Gastrocnemius medialis (tissue), 4 donors: ENCODE measurements around the gene DLGAP5. TPM values are rescaled to one million over a fixed set of nuclear protein-coding genes. Genes with fewer than 3 reads are reported as not detected.

Experiments used
- ATAC-seq, 2 donors: fragments of 150-250 bp; one replicate each; pipeline ENCODE4 v1.9.1; 2016
- DNase-seq, 2 donors: peaks; one replicate each; pipeline ENCODE4 v3.0.0-alpha.2; 2019
- H3K27ac ChIP-seq, 4 donors: fragments of 200-600 bp; sonication (generic); 1 replicate in 1 of 4; 2 replicates in 3 of 4; pipeline ENCODE4 v1.5.1; 2016 to 2018; ENCODE audit warnings: mild to moderate bottlenecking in 2 of 4, moderate library complexity in 1 of 4
- H3K27me3 ChIP-seq, 3 donors: fragments of 200-600 bp; sonication (generic) in 2 of 3; 1 replicate in 1 of 3; 2 replicates in 2 of 3; pipeline versions ENCODE4 v1.5.1 to v1.6.0; 2016 to 2019; ENCODE audit warnings: mild to moderate bottlenecking in 1 of 3, moderate library complexity in 1 of 3
- H3K36me3 ChIP-seq, 2 donors: fragments of 200-600 bp; sonication (generic) in 1 of 2; one replicate each; pipeline ENCODE4 v1.5.1; 2017 to 2018
- H3K4me1 ChIP-seq, 2 donors: fragments of 200-600 bp; sonication (generic) in 1 of 2; one replicate each; pipeline ENCODE4 v1.5.1; 2016 to 2017; ENCODE audit warnings: mild to moderate bottlenecking in 2 of 2
- H3K4me3 ChIP-seq, 4 donors: fragments of 200-600 bp; sonication (generic) in 3 of 4; 1 replicate in 1 of 4; 2 replicates in 3 of 4; pipeline ENCODE4 v1.5.1; 2016 to 2019; ENCODE audit warnings: mild to moderate bottlenecking in 2 of 4
- H3K9me3 ChIP-seq, 3 donors: fragments of 200-600 bp; sonication (generic) in 2 of 3; 1 replicate in 1 of 3; 2 replicates in 2 of 3; pipeline ENCODE4 v1.5.1; 2016 to 2019
- POLR2A ChIP-seq, 2 donors: fragments of 450-650 bp; IDR thresholded peaks; one replicate each; pipeline ENCODE4 v1.6.1; 2017; ENCODE audit warnings: antibody characterized with exemption in 2 of 2, mild to moderate bottlenecking in 2 of 2, moderate library complexity in 2 of 2
- in situ Hi-C, 4 donors: fragments of 200-750 bp; cut with MboI; loops; one replicate each; pipeline versions ENCODE4 v1.15.0 to v1.8.0; 2017; ENCODE audit warnings: low sequenced_read_pairs in 4 of 4
- intact Hi-C: fragments of 100-400 bp; cut with DNase I; formaldehyde crosslinking; loops from one replicate; pipeline ENCODE4 v1.15.1; 2023; ENCODE audit warnings: low total_unique reads
- total RNA-seq, 4 donors: library from RNA; depleted of rRNA; stranded (reverse); fragments of >200 nt; gene quantifications; one replicate each; pipeline versions ENCODE4 v1.1.0 to v1.2.3, GENCODE V29; 2016
- TF ChIP-seq, protein P1 (sequence below), 5 experiments: fragments of 450-650 bp in 3 of 5; fragments of 200-600 bp in 2 of 5; sonication (generic) in 2 of 5; IDR thresholded peaks in 4 of 5; conservative IDR thresholded peaks in 1 of 5; 1 replicate in 4 of 5; 2 replicates in 1 of 5; pipeline ENCODE4 v1.5.1; 2016 to 2019; ENCODE audit warnings: antibody characterized with exemption in 5 of 5, mild to moderate bottlenecking in 3 of 5, moderate library complexity in 3 of 5

Gene DLGAP5
- total RNA-seq, 4 donors from 2014 or later = not detected

DNA sequence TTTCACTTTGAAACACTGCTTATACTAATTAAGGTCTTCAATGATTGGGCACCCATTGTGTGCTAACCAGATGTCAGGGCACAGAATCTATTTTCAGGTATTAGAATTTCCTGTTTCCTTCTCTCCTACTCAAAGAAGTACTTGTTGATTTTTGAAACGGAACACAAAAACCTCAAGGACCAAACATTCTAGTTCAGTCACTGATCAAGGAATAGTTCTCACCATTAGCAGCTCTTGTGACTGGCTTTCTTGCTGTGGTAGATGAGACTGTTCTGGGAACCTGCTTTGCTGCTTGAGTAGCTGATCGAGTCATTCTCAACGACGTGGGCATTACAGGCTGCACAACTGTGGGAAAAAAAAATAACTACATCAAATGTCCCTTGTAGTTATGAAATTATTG lies 11.0 kb downstream of the DLGAP5 start:
- H3K9me3 ChIP-seq = no peaks in the 10 kb centered on the region
- H3K27ac ChIP-seq = no peak overlapping the region
- H3K36me3 ChIP-seq = no peaks in the 10 kb centered on the region
- no peaks in the 10 kb centered on the region for H3K4me1 ChIP-seq
- in situ Hi-C loops = no loop called here
- ATAC-seq (no peak), DNase-seq (no peak)
- intact Hi-C loops = no loop called here
- no peak overlapping the region for H3K4me3 ChIP-seq
- no peaks in the 10 kb centered on the region for H3K27me3 ChIP-seq
- TF ChIP-seq POLR2A (IDR thresholded peaks at IDR 0.05) = no peak
- TF ChIP-seq, protein P1, sequence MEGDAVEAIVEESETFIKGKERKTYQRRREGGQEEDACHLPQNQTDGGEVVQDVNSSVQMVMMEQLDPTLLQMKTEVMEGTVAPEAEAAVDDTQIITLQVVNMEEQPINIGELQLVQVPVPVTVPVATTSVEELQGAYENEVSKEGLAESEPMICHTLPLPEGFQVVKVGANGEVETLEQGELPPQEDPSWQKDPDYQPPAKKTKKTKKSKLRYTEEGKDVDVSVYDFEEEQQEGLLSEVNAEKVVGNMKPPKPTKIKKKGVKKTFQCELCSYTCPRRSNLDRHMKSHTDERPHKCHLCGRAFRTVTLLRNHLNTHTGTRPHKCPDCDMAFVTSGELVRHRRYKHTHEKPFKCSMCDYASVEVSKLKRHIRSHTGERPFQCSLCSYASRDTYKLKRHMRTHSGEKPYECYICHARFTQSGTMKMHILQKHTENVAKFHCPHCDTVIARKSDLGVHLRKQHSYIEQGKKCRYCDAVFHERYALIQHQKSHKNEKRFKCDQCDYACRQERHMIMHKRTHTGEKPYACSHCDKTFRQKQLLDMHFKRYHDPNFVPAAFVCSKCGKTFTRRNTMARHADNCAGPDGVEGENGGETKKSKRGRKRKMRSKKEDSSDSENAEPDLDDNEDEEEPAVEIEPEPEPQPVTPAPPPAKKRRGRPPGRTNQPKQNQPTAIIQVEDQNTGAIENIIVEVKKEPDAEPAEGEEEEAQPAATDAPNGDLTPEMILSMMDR (IDR thresholded peaks at IDR 0.05 in 4 of 5, conservative IDR thresholded peaks at IDR 0.05 in 1 of 5) = no peak

DNA sequence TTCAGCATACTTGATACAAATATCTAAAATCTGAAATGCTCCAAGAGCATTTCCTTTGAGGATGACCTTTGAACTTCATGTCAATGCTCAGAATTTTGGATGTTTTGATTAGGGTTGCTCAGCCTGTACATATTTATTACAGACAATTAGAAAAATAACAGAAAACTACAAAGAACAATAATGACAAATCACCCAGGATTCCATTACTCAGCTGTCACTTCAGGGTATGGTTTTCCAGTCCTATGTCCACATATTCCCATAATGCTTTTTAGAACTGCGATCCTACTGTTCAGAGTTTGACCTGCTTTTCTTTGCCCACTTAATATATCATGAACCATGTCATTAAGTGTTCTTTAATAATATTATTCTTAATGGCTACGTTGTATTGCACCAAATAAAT lies 11.4 kb downstream of the DLGAP5 start:
- TF ChIP-seq, protein P1 (IDR thresholded peaks at IDR 0.05 in 4 of 5, conservative IDR thresholded peaks at IDR 0.05 in 1 of 5) = no peak
- no peak for TF ChIP-seq POLR2A (IDR thresholded peaks at IDR 0.05)
- intact Hi-C loops (no loop called here), in situ Hi-C loops (no loop called here)
- DNase-seq (no peak), ATAC-seq (no peak)
- H3K9me3 ChIP-seq = no peaks in the 10 kb centered on the region
- no peak overlapping the region for H3K4me3 ChIP-seq
- H3K4me1 ChIP-seq = no peaks in the 10 kb centered on the region
- no peaks in the 10 kb centered on the region for H3K36me3 ChIP-seq
- H3K27me3 ChIP-seq = no peaks in the 10 kb centered on the region
- H3K27ac ChIP-seq = no peak overlapping the region

DNA sequence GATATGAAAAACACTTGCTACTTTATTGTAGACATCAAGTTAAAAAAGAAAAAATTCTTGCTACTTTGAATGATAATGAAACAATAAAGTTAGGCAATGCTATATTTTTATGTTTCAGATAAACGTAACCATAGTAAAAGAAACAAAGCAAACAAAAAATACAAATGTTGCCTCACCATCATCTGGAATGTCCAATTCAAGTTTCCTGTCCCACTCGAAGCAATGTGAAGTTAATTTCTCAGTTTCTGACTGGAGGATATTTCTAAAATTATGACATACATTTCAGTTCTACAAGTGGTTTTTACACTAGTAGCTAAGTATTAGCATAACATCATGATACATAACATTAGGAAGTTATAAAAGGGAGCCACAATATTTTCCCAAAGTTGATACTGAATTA lies 20.9 kb downstream of the DLGAP5 start:
- H3K27ac ChIP-seq = no peak overlapping the region
- H3K4me1 ChIP-seq = no peaks in the 10 kb centered on the region
- no peak for DNase-seq
- H3K4me3 ChIP-seq = no peak overlapping the region
- in situ Hi-C loops (no loop called here), intact Hi-C loops (no loop called here)
- H3K36me3 ChIP-seq = no peaks in the 10 kb centered on the region
- no peaks in the 10 kb centered on the region for H3K27me3 ChIP-seq
- ATAC-seq = no peak
- no peaks in the 10 kb centered on the region for H3K9me3 ChIP-seq
- TF ChIP-seq POLR2A (IDR thresholded peaks at IDR 0.05) = no peak
- TF ChIP-seq, protein P1 (IDR thresholded peaks at IDR 0.05 in 4 of 5, conservative IDR thresholded peaks at IDR 0.05 in 1 of 5) = no peak

DNA sequence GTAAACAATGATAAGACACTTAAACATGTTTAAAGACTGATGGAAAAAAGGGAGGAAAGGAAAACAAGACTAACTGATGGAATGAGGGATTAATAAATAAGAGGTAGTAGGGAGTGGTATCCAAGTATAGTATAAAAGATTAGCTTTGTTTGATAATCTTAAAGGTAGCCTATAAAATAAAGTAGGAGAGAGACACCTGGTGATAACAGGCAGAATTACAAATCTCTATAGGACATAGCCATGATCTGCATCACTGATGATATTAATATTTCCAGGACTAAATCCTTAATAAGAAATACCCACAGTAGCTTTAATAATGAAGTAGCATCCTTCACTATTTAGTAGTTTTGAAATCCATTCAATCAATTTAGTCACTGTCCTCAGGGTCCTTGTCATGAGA lies 30.4 kb downstream of the DLGAP5 start:
- TF ChIP-seq, protein P1 (IDR thresholded peaks at IDR 0.05 in 4 of 5, conservative IDR thresholded peaks at IDR 0.05 in 1 of 5) = peak in 3 of 5 experiments; percentile 42 to 57 (median 56)
- TF ChIP-seq POLR2A (IDR thresholded peaks at IDR 0.05) = no peak
- Histone ChIP-seq H3K4me1 (no peaks in the 10 kb centered on the region), H3K4me3 (no peak overlapping the region), H3K36me3 (no peaks in the 10 kb centered on the region), H3K27ac (no peak overlapping the region), H3K27me3 (no peaks in the 10 kb centered on the region), H3K9me3 (no peaks in the 10 kb centered on the region)
- ATAC-seq (no peak), DNase-seq (no peak)
- in situ Hi-C loops = no loop called here
- intact Hi-C loops = loop anchor here (2.0 kb wide), 1 partner anchor 72 kb away; no protein-coding TSS in a partner anchor

DNA sequence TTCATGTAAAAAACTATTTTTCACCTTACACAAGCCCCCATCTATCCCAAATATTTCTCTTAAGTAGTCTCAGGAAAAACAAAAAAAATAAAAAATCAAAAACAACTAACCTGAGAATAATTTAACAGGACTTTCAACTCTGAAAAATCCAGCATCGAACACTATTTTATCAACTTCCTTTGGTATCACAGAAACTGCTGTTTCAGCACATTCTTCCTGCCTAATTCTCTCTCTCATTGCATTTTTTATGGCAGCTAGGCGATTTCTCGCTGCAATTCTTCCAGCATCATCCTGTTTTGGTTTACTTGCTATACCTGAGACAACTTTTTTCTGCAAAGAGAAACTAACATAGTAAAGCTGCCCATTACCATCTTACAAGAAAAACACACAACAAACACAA lies 33.0 kb downstream of the DLGAP5 start:
- H3K9me3 ChIP-seq = no peaks in the 10 kb centered on the region
- no peak for DNase-seq
- no peak for ATAC-seq
- H3K4me1 ChIP-seq = no peaks in the 10 kb centered on the region
- no peaks in the 10 kb centered on the region for H3K27me3 ChIP-seq
- TF ChIP-seq, protein P1 (IDR thresholded peaks at IDR 0.05 in 4 of 5, conservative IDR thresholded peaks at IDR 0.05 in 1 of 5) = no peak
- TF ChIP-seq POLR2A (IDR thresholded peaks at IDR 0.05) = no peak
- no peak overlapping the region for H3K27ac ChIP-seq
- no peak overlapping the region for H3K4me3 ChIP-seq
- intact Hi-C loops (no loop called here), in situ Hi-C loops (loop anchor here in 3 of 4 donors (5.0 kb wide), 1 partner anchor 66 kb away; no protein-coding TSS in a partner anchor)
- no peaks in the 10 kb centered on the region for H3K36me3 ChIP-seq
